Measurements from ENCODE around the gene MOV10L1. TPM values are rescaled to one million over a fixed set of nuclear protein-coding genes. Genes with fewer than 3 reads are reported as not detected.

Gene MOV10L1
- total RNA-seq, 1 donor from 2014 or later: not detected

DNA sequence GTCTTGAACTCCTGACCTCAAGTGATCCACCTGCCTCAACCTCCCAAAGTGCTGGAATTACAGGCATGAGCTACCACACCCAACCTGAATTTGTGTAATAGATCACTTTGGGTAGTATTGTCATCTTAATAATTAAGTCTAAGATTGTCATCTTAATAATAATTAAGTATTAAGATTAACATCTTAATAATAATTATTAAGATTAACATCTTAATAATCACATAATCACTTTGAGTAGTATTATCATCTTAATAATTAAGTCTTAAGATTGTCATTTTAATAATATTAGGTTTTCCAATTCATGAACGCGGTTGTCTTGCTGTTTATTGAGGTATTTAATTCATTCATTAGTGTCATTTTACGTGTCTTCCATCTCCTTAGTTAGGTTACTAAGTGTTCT is 8.2 kb downstream of the MOV10L1 start:
- no peak for DNase-seq (ENCODE audit: low spot score in 2 of 2)
- H3K4me3 ChIP-seq: no peak overlapping the region
- H3K27ac ChIP-seq: no peak overlapping the region
- H3K27me3 ChIP-seq: no peaks in the 10 kb centered on the region
- H3K9me3 ChIP-seq: no peaks in the 10 kb centered on the region
- H3K4me1 ChIP-seq: no peaks in the 10 kb centered on the region
- no peak for TF ChIP-seq CTCF (IDR thresholded peaks at IDR 0.05)
- intact Hi-C loops (cut with DNase I): no loop called here
- H3K36me3 ChIP-seq: no peaks in the 10 kb centered on the region

GRCh38 chr22:50101870-50102565 is 12.2 kb downstream of the MOV10L1 start:
- intact Hi-C loops (cut with DNase I): no loop called here
- Histone ChIP-seq H3K9me3 (no peaks in the 10 kb centered on the region), H3K36me3 (no peaks in the 10 kb centered on the region), H3K4me1 (no peaks in the 10 kb centered on the region), H3K27me3 (no peaks in the 10 kb centered on the region), H3K27ac (no peak overlapping the region), H3K4me3 (no peak overlapping the region)
- no peak for TF ChIP-seq CTCF (IDR thresholded peaks at IDR 0.05)
- no peak for DNase-seq (ENCODE audit: low spot score in 2 of 2)

DNA sequence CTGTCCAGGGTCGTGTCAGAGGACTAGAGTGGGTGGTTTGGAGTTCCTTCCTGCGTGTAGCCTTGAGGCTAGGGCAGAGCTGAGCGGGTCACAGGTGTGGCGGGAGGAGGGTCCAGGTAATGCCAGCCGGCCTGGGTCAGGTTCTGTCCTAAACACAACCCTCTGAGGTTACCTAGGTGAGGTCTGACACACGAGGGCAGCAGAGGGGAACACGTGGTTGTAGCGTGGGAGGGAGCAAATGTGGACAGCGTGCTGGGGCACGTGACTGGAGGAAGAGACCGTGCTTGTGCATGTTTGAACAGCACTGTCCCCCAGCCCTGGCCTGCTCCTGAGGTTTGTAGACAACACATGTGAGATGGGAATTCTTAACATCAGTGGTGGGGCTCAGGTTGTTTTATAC is 13.1 kb downstream of the MOV10L1 start:
- TF ChIP-seq CTCF (IDR thresholded peaks at IDR 0.05): no peak
- Histone ChIP-seq H3K9me3 (no peaks in the 10 kb centered on the region), H3K4me1 (no peaks in the 10 kb centered on the region), H3K27ac (no peak overlapping the region), H3K27me3 (no peaks in the 10 kb centered on the region), H3K36me3 (no peaks in the 10 kb centered on the region), H3K4me3 (no peak overlapping the region)
- no peak for DNase-seq (ENCODE audit: low spot score in 2 of 2)
- intact Hi-C loops (cut with DNase I): no loop called here

- TF ChIP-seq CTCF (IDR thresholded peaks at IDR 0.05): no peak
- intact Hi-C loops (cut with DNase I): no loop called here
- H3K36me3 ChIP-seq: no peaks in the 10 kb centered on the region
- H3K4me1 ChIP-seq: no peaks in the 10 kb centered on the region
- no peaks in the 10 kb centered on the region for H3K9me3 ChIP-seq
- H3K27ac ChIP-seq: no peak overlapping the region
- no peak overlapping the region for H3K4me3 ChIP-seq
- H3K27me3 ChIP-seq: no peaks in the 10 kb centered on the region
- no peak for DNase-seq (ENCODE audit: low spot score in 2 of 2)
Measured at GRCh38 chr22:50104141-50104544, 14.3 kb downstream of the MOV10L1 start.

DNA sequence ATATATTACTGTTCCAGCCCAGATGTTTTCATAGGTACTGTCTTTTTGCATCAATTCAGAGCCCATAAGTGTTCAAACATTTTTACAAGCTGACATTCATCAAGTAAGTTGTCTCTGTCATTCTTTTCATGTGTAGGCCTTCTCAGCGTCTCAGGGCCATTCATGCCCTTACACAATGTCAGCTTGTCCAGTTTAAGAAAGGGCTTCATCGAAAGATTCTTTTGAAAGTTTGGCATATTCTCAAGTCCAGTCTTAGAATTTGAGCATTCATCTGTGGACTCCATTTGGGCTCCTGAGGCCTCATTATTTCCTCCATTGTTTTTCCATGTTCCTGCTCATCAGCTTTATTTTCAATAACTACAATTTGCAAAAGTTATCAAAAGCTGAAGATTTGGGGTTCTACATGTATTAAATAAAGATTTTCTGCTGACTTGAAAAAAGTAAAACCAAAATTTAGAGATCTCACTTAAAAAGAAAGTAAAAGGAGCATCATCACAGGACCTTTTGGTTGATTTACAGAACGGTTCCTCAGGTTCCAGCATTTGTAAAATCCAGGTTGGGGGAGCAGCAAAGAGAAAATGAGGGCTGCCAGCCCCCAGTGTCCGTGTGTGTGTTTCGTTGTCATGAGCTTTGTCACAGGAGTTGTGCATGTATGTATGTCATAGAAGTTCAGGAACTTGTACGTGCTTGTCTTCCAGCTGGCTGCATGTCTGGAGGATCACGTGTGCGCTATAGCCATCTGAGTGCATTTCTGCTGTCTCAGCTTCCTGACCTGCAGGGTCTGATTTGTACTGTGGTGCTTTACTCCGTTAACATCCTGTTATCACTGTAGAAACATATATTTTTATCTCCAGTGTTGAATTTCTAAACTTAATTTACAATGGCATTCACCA is 15.6 kb downstream of the MOV10L1 start:
- no peaks in the 10 kb centered on the region for H3K4me1 ChIP-seq
- TF ChIP-seq CTCF (IDR thresholded peaks at IDR 0.05): no peak
- intact Hi-C loops (cut with DNase I): no loop called here
- no peaks in the 10 kb centered on the region for H3K9me3 ChIP-seq
- no peak overlapping the region for H3K27ac ChIP-seq
- DNase-seq (ENCODE audit: low spot score in 2 of 2): no peak
- H3K4me3 ChIP-seq: no peak overlapping the region
- H3K36me3 ChIP-seq: no peaks in the 10 kb centered on the region
- H3K27me3 ChIP-seq: no peaks in the 10 kb centered on the region

All from ascending aorta (tissue), 2 donors.